ENCODE measurements around the gene MLIP.

GRCh38 chr6:54114991-54115390, 3.7 kb downstream of the MLIP start:
- TF ChIP-seq, protein P1, sequence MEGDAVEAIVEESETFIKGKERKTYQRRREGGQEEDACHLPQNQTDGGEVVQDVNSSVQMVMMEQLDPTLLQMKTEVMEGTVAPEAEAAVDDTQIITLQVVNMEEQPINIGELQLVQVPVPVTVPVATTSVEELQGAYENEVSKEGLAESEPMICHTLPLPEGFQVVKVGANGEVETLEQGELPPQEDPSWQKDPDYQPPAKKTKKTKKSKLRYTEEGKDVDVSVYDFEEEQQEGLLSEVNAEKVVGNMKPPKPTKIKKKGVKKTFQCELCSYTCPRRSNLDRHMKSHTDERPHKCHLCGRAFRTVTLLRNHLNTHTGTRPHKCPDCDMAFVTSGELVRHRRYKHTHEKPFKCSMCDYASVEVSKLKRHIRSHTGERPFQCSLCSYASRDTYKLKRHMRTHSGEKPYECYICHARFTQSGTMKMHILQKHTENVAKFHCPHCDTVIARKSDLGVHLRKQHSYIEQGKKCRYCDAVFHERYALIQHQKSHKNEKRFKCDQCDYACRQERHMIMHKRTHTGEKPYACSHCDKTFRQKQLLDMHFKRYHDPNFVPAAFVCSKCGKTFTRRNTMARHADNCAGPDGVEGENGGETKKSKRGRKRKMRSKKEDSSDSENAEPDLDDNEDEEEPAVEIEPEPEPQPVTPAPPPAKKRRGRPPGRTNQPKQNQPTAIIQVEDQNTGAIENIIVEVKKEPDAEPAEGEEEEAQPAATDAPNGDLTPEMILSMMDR (IDR thresholded peaks at IDR 0.05) = no peak
- no peak for TF ChIP-seq POLR2A (IDR thresholded peaks at IDR 0.05)
- TF ChIP-seq EP300 (IDR thresholded peaks at IDR 0.05) = no peak
